Common myeloid progenitor, CD34-positive (primary cell): ENCODE data around the gene NPR1.
"Not testable (repeated sequence)": the region's sequence is repeated elsewhere in the genome, so short reads cannot be mapped to it uniquely, and the experiment has no call there.

ENCODE experiments used
- CTCF ChIA-PET: fragments of 350-600 bp; sonication (Branson Sonifier 250); formaldehyde crosslinking; loops from one replicate; lab custom pipeline; 2021; ENCODE audit warnings: antibody characterized with exemption; lab: Charles Lee
- POLR2A ChIA-PET: fragments of 350-600 bp; sonication (Branson Sonifier 250); formaldehyde crosslinking; loops from one replicate; lab custom pipeline; 2021; ENCODE audit warnings: antibody characterized with exemption; lab: Charles Lee
- DNase-seq, 3 donors: peaks; one replicate each; pipeline versions ENCODE4 v3.0.0 to v3.0.0-alpha.2; 2013
- H3K27ac ChIP-seq, 2 experiments: 1 replicate in 1 of 2; 2 replicates in 1 of 2; pipeline ENCODE4 v1.7.0; 2013; ENCODE audit warnings: inconsistent platforms in 2 of 2, low read length in 2 of 2, mild to moderate bottlenecking in 2 of 2, low read depth in 1 of 2, moderate library complexity in 1 of 2; ENCODE audit not compliant: severe bottlenecking in 2 of 2, insufficient read depth in 1 of 2, poor library complexity in 1 of 2
- H3K27me3 ChIP-seq, 5 experiments: replicated peaks in 2 of 5; 1 replicate in 3 of 5; 2 replicates in 2 of 5; pipeline versions ENCODE4 v1.6.1 to v1.7.0; 2013; ENCODE audit warnings: low read length in 4 of 5, mild to moderate bottlenecking in 2 of 5, moderate library complexity in 2 of 5, inconsistent platforms in 1 of 5; ENCODE audit not compliant: insufficient read depth in 5 of 5, control insufficient read depth in 4 of 5
- H3K36me3 ChIP-seq, 4 experiments: 1 replicate in 2 of 4; 2 replicates in 2 of 4; pipeline versions ENCODE4 v1.6.1 to v1.7.0; 2013; ENCODE audit warnings: low read length in 3 of 4, control low read depth in 1 of 4, mild to moderate bottlenecking in 1 of 4; ENCODE audit not compliant: control insufficient read depth in 4 of 4, insufficient read depth in 4 of 4
- H3K4me1 ChIP-seq, 4 experiments: 1 replicate in 3 of 4; 2 replicates in 1 of 4; pipeline versions ENCODE4 v1.6.1 to v1.7.1; 2013; ENCODE audit warnings: low read length in 3 of 4, mild to moderate bottlenecking in 3 of 4, control low read depth in 1 of 4, inconsistent platforms in 1 of 4, moderate library complexity in 1 of 4; ENCODE audit not compliant: control insufficient read depth in 4 of 4, insufficient read depth in 4 of 4; ENCODE audit errors: control extremely low read depth in 1 of 4
- H3K4me3 ChIP-seq, 7 experiments: 1 replicate in 4 of 7; 2 replicates in 3 of 7; pipeline versions ENCODE4 v1.5.1 to v1.7.0; 2013; ENCODE audit warnings: mild to moderate bottlenecking in 7 of 7, low read length in 6 of 7, moderate library complexity in 6 of 7, inconsistent platforms in 2 of 7, low read depth in 2 of 7, control low read depth in 1 of 7; ENCODE audit not compliant: insufficient read depth in 4 of 7, control insufficient read depth in 1 of 7; ENCODE audit errors: extremely low read depth in 1 of 7
- H3K9me3 ChIP-seq, 5 experiments: 1 replicate in 4 of 5; 2 replicates in 1 of 5; pipeline versions ENCODE4 v1.6.1 to v1.7.1; 2013; ENCODE audit warnings: low read length in 4 of 5, mild to moderate bottlenecking in 2 of 5, inconsistent platforms in 1 of 5, low read depth in 1 of 5, moderate library complexity in 1 of 5; ENCODE audit not compliant: control insufficient read depth in 4 of 5, insufficient read depth in 2 of 5; ENCODE audit errors: control extremely low read depth in 1 of 5
- WGBS: methylation state at CpG from one replicate; pipeline ENCODE4 v1.1.5; 2013; ENCODE audit not compliant: insufficient coverage; 5-methylcytosine and 5-hydroxymethylcytosine counted together

NPR1 gene

GRCh38 chr1:153633754-153634665, 44.5 kb upstream of the NPR1 start, which contains the start of gene CHTOP:
Gene CHTOP, plus strand, starts transcription at chr1:153634066. Its CDS starts 2,523 bp downstream, at chr1:153636589.
- H3K4me3 ChIP-seq, result peak within 1 kb of the TSS; percentile 64 to 99 (median 90)
- ChIA-PET POLR2A (interaction anchor here (0.5 to 1.7 kb wide), 15 partner anchors 9 to 289 kb away, joined by 3 to 10 read pairs (median 4); partner anchors contain the start of genes GATAD2B, S100A6 and SNAPIN), CTCF (interaction anchor here (1.0 to 2.2 kb wide), 8 partner anchors 9 to 101 kb away, joined by 3 to 15 read pairs (median 4); no protein-coding TSS in a partner anchor)
- H3K27ac ChIP-seq, result peak within 1 kb of the TSS; percentile 100
- no peaks in the 10 kb centered on the region for H3K27me3 ChIP-seq
- DNase-seq, result peak; percentile 98 to 99 (median 99)
- H3K9me3 ChIP-seq, result no peaks in the 10 kb centered on the region
- WGBS, result 2% methylated on average over 53 of the region's 65 CpGs
- peaks cover 15 to 31% (median 26%) of the 10 kb centered on the region in 4 experiments for H3K36me3 ChIP-seq
- peaks cover 0 to 29% (median 11%) of the 10 kb centered on the region in 4 experiments for H3K4me1 ChIP-seq

DNA sequence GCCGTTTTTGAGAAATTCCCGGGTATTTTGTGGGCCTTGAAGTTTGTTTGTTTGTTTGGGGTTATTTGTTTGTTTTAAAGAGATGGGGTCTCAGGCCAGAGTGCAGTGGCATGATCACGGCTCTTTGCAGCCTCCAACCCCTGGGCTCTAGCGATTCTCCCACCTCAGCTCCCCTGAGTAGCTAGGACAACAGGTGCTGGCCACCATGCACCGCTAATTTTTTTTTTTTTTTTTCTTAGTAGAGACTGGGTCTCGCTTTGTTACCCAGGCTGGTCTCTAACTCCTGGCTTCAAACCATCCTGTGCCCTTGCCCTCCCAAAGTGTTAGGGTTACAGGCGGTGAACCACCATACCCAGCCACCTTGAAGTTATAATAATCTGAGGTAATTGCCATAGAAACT, 42.6 kb upstream of the NPR1 start:
- peak overlapping the region in 1 of 7 experiments; percentile 4 for H3K4me3 ChIP-seq

DNA sequence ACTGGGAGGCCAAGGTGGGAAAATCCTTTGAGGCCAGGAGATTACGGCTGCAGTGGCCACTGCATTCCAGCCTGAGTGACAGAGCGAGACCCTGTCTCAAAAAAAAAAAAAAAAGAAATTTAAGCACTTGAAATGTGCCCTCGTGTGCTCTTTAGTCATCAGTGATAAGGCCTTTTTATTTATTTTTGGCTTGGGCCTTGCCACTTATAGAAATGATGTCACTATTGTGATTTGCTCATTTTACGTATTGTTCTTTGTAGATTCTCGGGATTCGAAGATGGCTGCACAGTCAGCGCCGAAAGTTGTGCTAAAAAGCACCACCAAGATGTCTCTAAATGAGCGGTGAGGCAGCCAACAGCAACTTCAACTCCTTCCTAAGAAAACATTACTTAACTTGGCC, 42.2 kb upstream of the NPR1 start:
- Histone ChIP-seq H3K36me3 (peaks cover 17 to 53% (median 36%) of the 10 kb centered on the region in 4 experiments), H3K9me3 (no peaks in the 10 kb centered on the region), H3K27me3 (no peaks in the 10 kb centered on the region), H3K27ac (no peak overlapping the region), H3K4me3 (no peak overlapping the region), H3K4me1 (peaks cover 0 to 15% (median 11%) of the 10 kb centered on the region in 4 experiments)
- ChIA-PET CTCF (no interaction called here), POLR2A (interaction anchor here (0.6 kb wide), 1 partner anchor 26 kb away, joined by 4 read pairs; no protein-coding TSS in a partner anchor)
- WGBS, result 90% methylated on average over 8 of the region's 9 CpGs
- DNase-seq, result no peak

More for the DNA sequence above, 42.6 kb upstream of the NPR1 start:
- no peaks in the 10 kb centered on the region for H3K9me3 ChIP-seq
- WGBS, result 100% methylated on average over 3 of the region's 7 CpGs
- ChIA-PET CTCF (interaction anchor here (0.6 to 1.3 kb wide), 4 partner anchors 10 to 831 kb away, joined by 3 to 7 read pairs (median 3); no protein-coding TSS in a partner anchor), POLR2A (interaction anchor here (0.6 to 1.1 kb wide), 2 partner anchors 18 to 27 kb away, joined by 3 to 4 read pairs; no protein-coding TSS in a partner anchor)
- DNase-seq, result no peak
- H3K4me1 ChIP-seq, result peaks cover 0 to 15% (median 11%) of the 10 kb centered on the region in 4 experiments
- peak overlapping the region in 1 of 2 experiments; percentile 100 for H3K27ac ChIP-seq
- H3K36me3 ChIP-seq, result peaks cover 17 to 49% (median 34%) of the 10 kb centered on the region in 4 experiments
- no peaks in the 10 kb centered on the region for H3K27me3 ChIP-seq

- Histone ChIP-seq H3K4me3 (no peak overlapping the region), H3K27me3 (no peaks in the 10 kb centered on the region), H3K27ac (no peak overlapping the region), H3K4me1 (peaks cover 0 to 14% (median 11%) of the 10 kb centered on the region in 4 experiments), H3K9me3 (no peaks in the 10 kb centered on the region), H3K36me3 (peaks cover 28 to 73% (median 52%) of the 10 kb centered on the region in 4 experiments)
- ChIA-PET CTCF (interaction anchor here (1.0 to 1.7 kb wide), 3 partner anchors 10 to 66 kb away, joined by 4 to 6 read pairs (median 6); partner anchors contain the start of gene S100A13), POLR2A (interaction anchor here (1.0 kb wide), 1 partner anchor 24 kb away, joined by 3 read pairs; no protein-coding TSS in a partner anchor)
- no peak for DNase-seq
- 98% methylated on average over 5 of the region's 6 CpGs for WGBS
Observed at GRCh38 chr1:153638261-153638660, 40.2 kb upstream of the NPR1 start.

DNA sequence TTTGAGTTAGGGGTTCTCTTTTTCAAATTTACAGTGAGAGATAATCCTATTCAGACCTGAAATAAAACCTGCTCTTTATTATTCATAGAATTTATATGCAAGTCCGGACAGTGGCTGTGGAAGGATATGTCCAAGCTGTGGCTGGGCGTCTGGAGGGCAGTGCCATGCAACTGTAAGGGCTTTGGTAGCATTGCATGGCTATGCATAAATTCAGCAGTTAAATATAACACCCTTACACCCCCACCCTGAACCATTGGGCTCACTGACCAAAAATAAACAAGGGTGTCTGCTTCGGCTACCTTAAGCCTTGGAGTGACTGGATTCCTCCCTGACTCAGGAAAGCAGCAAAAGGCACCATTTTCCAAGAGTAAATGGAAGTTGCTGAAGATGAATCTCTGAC, 39.2 kb upstream of the NPR1 start:
- WGBS, result 100% methylated on average over 2 of the region's 3 CpGs
- DNase-seq, result no peak
- H3K36me3 ChIP-seq, result peaks cover 28 to 83% (median 61%) of the 10 kb centered on the region in 4 experiments
- no peaks in the 10 kb centered on the region for H3K9me3 ChIP-seq
- CTCF ChIA-PET, result interaction anchor here (0.7 to 1.1 kb wide), 3 partner anchors 13 to 99 kb away, joined by 3 read pairs; partner anchors contain the start of gene S100A5
- H3K27me3 ChIP-seq, result no peaks in the 10 kb centered on the region
- peaks cover 0 to 13% (median 10%) of the 10 kb centered on the region in 4 experiments for H3K4me1 ChIP-seq
- POLR2A ChIA-PET, result interaction anchor here (0.7 to 1.0 kb wide), 2 partner anchors 23 to 376 kb away, joined by 3 read pairs; no protein-coding TSS in a partner anchor
- H3K4me3 ChIP-seq, result no peak overlapping the region
- H3K27ac ChIP-seq, result no peak overlapping the region

DNA sequence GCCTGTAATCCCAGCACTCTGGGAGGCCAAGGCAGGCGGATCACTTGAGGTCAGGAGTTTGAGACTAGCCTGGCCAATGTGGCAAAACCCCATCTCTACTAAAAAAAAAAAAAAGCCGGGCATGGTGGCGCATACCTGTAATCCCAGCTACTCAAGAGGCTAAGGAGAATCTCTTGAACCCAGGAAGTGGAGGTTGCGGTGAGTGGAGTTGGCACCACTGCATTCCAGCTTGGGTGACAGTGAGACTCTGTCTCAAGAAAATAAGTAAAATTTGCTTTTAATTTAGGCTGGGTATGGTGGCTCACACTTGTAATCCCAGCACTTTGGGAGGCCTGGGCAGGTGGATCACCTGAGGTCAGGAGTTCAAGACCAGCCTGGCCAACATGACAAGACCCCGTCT, 38.3 kb upstream of the NPR1 start:
- not testable (repeated sequence) for H3K9me3 ChIP-seq, H3K4me1 ChIP-seq, H3K27ac ChIP-seq, DNase-seq, H3K4me3 ChIP-seq, H3K27me3 ChIP-seq
- peaks cover 28 to 92% (median 69%) of the 10 kb centered on the region in 4 experiments for H3K36me3 ChIP-seq
- WGBS, result 96% methylated on average over 2 of the region's 5 CpGs
- ChIA-PET CTCF (interaction anchor here (0.7 to 1.5 kb wide), 4 partner anchors 12 to 100 kb away, joined by 3 read pairs; partner anchors contain the start of gene S100A5), POLR2A (interaction anchor here (1.2 kb wide), 1 partner anchor 18 kb away, joined by 3 read pairs; the partner anchor contains the start of gene SNAPIN)
